ENCODE results near the gene RNU7-1.
A peak's percentile ranks its signal among the peaks of the same experiment; 100 is the strongest.

Gene RNU7-1

GRCh38 chr12:6965026-6965661 is 21.5 kb downstream of the RNU7-1 start:
- peak; percentile 55 for DNase-seq (ENCODE audit: low read depth)

- no peak for DNase-seq (ENCODE audit: low read depth)
Observed at GRCh38 chr12:6965714-6966113, 22.1 kb downstream of the RNU7-1 start.

- no peak for DNase-seq (ENCODE audit: low read depth)
Observed at GRCh38 chr12:6966351-6966750, 22.7 kb downstream of the RNU7-1 start.

- no peak for DNase-seq (ENCODE audit: low read depth)
Observed at GRCh38 chr12:6967651-6968100, 24.1 kb downstream of the RNU7-1 start.

- DNase-seq (ENCODE audit: low read depth) = no peak
Observed at GRCh38 chr12:6968426-6968825, 24.8 kb downstream of the RNU7-1 start.

GRCh38 chr12:6970096-6970527 is 26.5 kb downstream of the RNU7-1 start:
- no peak for DNase-seq (ENCODE audit: low read depth)

- no peak for DNase-seq (ENCODE audit: low read depth)
Observed at GRCh38 chr12:6974180-6974579, 30.6 kb downstream of the RNU7-1 start.

GRCh38 chr12:6975297-6976032 is 31.8 kb downstream of the RNU7-1 start:
- DNase-seq (ENCODE audit: low read depth) = no peak

GRCh38 chr12:6977653-6978052 is 34.0 kb downstream of the RNU7-1 start:
- no peak for DNase-seq (ENCODE audit: low read depth)

- no peak for DNase-seq (ENCODE audit: low read depth)
Observed at GRCh38 chr12:6978188-6978587, 34.6 kb downstream of the RNU7-1 start.

- DNase-seq (ENCODE audit: low read depth) = no peak
Observed at GRCh38 chr12:6978611-6979011, 35.0 kb downstream of the RNU7-1 start.

- no peak for DNase-seq (ENCODE audit: low read depth)
Observed at GRCh38 chr12:6979021-6979420, 35.4 kb downstream of the RNU7-1 start.

- no peak for DNase-seq (ENCODE audit: low read depth)
Observed at GRCh38 chr12:6979453-6979852, 35.8 kb downstream of the RNU7-1 start.

- no peak for DNase-seq (ENCODE audit: low read depth)
Observed at GRCh38 chr12:6980075-6980474, 36.5 kb downstream of the RNU7-1 start.

- DNase-seq (ENCODE audit: low read depth) = no peak
Observed at GRCh38 chr12:6980740-6981139, 37.1 kb downstream of the RNU7-1 start.

- no peak for DNase-seq (ENCODE audit: low read depth)
Observed at GRCh38 chr12:6981152-6982052, 37.8 kb downstream of the RNU7-1 start.

GRCh38 chr12:6982532-6982931 is 38.9 kb downstream of the RNU7-1 start:
- no peak for DNase-seq (ENCODE audit: low read depth)

GRCh38 chr12:6987956-6988553 is 44.4 kb downstream of the RNU7-1 start:
- DNase-seq (ENCODE audit: low read depth) = no peak

Data from GM04504 (cell line).